Esophagus mucosa (tissue), 1 donor: ENCODE results near the gene JAZF1. TPM values are rescaled to one million over a fixed set of nuclear protein-coding genes. Genes with fewer than 3 reads are reported as not detected.

Experiments used
- ATAC-seq: fragments of 200-7000 bp; cut with Tn5 transposase; one replicate; pipeline ENCODE4 v1.9.1; 2020
- total RNA-seq: library from RNA; stranded (reverse); gene quantifications from one replicate; pipeline ENCODE4 v1.2.4, GENCODE V29; 2023
- donor health status: DM: yes; HTN: yes; CAD: no.

The JAZF1 gene
- total RNA-seq, 1 donor from 2014 or later: 3.1 TPM

DNA sequence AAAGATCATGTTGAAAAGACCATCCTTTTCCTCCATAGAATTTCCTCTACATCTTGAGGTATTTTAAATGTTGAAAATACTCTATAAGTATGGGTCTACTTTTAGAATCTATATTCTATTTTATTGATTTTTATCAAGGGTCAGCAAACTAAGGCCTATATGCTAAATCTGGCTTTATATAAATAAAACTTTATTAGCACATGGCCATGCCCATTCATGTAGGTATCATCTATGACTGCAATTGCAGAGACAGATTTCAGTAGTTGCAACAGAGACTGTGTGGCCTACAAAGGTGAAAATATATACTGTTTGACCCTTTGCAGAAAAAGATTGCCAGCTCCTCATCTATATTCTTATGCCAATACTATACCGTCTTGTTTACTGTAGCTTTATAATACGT lies 367.9 kb downstream of the JAZF1 start:
- ATAC-seq: no peak

- ATAC-seq: no peak
Observed at GRCh38 chr7:27810186-27810585, 370.4 kb downstream of the JAZF1 start.

GRCh38 chr7:27808626-27809025 lies 372.0 kb downstream of the JAZF1 start:
- no peak for ATAC-seq

DNA sequence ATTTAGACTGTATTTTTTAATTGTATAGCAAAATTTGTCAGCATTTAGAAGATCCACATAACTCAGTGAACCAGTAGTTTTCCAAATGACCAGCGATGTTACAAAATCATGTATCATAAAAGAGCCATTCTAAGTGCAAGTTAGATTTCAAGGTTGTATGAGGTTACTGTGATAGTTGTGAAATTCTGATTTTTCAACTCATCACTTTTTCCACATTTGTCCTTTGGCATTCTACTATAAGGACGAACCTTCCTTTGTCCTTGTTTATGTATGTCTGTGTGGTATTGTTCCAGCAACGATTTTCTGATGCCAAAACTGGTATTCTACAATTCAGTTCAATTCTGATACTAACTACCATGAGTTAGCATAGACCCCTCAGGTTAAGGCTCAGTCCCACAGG lies 376.5 kb downstream of the JAZF1 start:
- no peak for ATAC-seq

DNA sequence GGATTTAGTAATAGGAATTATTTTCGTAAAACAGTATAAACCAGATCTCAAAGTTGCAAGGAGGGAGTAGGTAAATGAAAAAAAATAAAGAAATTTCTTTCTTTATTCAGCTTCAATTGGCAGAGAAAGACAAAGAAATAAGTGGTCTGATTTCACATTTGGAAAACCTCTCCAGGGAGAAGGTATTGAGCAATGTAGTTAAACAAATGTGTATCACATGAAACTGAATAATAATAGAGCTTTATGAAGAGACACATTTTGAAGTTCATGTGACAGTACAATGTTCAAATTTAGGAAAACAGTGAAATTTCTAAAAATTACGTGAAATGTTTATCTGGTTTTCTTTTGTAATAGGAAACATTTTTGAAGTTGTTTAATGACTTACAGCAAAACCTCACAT lies 377.6 kb downstream of the JAZF1 start:
- ATAC-seq: no peak

GRCh38 chr7:27799212-27799611 lies 381.4 kb downstream of the JAZF1 start:
- no peak for ATAC-seq

GRCh38 chr7:27795977-27796376 lies 384.6 kb downstream of the JAZF1 start:
- no peak for ATAC-seq

DNA sequence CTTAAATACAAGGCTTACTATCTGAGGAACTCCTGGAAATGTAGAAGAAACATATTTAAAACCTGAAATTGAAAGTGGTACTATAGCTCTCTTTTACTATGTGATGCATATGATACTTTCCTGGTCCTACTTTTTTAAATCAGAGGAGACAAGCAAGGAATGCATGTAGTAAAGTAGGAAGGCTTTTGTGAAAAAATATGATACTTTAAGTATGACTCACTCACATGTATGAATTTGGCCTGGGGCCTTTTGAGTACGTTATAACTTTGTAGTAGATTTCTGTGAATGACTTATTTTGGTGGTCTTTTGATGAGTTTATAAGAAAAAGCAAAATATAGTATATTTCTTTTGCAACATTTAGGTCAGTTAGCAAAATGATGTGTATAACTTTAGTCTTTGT lies 386.8 kb downstream of the JAZF1 start:
- ATAC-seq: no peak

DNA sequence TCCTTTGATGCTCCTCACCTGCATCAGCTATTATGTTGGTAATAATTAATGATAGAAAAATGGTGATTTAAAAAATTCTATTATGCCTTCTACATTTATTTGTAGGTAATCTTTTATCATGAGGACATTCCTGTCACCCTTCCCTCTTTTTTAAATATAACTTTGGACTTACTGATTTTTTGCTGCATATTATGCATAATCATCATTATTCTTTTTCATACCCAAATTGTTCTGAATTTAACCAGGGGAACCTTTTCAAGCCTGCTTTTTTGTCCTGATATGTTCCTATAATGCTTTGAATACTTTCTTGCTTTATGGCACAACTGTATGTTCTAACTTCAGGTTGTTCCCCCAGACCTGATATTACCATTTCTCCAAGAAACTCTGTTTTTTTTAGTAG lies 392.2 kb downstream of the JAZF1 start:
- no peak for ATAC-seq

DNA sequence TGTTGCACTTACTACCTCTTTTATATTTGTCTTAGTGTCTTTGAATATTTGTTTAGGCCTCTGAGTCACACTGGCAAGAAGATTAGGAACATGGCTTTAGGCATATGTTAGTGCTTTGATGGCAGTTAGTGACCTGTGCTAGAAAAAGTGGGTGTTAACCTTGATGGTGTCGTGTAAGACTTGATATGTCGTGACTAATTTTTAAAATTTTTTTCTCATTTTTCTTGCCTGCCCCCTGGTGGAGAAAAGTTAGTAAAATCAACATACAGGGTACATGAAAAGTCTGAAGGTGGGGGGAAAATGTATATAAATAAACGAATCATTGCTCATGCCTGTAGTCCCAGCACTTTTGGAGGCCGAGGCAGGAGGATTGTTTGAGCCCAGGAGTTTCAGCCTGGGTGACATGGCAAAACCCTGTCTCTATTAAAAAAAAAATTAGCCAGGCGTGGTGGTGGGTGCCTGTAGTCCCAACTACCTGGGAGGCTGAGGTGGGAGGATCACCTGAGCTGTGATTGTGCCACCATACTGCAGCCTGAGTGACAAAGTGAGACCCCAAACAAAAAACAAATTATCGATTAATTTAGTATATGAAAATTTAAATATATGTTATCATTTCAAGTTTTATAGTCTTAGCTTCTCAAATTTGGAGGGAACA lies 396.1 kb downstream of the JAZF1 start:
- peak; percentile 94 for ATAC-seq

DNA sequence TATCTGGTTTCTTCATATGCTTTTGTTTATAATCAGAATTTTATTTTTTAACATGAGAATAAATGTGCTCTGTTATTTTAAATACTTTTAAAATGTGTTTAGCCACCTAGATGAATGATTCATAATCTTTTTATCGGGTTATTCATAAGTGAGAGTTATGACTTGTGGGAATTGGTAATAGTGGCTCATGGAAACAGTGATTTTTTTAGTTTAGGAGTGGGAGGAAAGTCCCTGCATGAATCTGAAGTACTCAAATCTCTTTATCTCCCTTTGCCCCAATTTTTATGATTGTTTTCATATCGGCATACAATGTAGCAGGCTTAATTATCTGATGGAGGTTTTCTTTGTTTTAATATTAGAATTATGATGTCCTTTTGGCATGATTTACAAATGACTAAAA lies 397.7 kb downstream of the JAZF1 start:
- ATAC-seq: no peak

DNA sequence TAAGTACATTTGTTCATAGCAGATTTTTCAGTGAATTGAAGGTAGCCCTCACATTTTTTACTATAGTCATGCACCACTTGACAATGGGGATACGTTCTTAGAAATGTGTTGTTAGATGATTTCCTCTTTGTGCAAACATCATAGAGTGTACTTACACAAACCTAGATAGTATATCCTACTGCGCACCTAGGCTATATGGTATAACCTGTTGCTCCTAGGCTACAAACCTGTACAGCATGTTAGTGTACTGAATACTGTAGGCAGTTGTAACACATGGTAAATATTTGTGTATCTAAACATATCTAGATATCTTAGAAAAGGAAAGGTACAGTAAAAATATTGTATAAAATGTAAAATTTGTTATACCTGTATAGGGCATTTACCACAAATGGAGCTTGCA lies 399.4 kb downstream of the JAZF1 start:
- no peak for ATAC-seq

Other genes starting within 250 kb of the JAZF1 start
- 2.5 TPM for gene CREB5, start 231.7 kb upstream of the JAZF1 start, total RNA-seq